ENCODE results near the gene TBRG1. TPM values are rescaled to one million over a fixed set of nuclear protein-coding genes. Genes with fewer than 3 reads are reported as not detected.

TBRG1 gene
- polyA plus RNA-seq, 2 of the 4 experiments (the other 2 are of a cell fraction): 13.6 to 29.2 TPM

GRCh38 chr11:124657904-124658303 is 35.2 kb downstream of the TBRG1 start:
- ATAC-seq: no peak
- no peak for FAIRE-seq
- Histone ChIP-seq H3K4me1 (no peaks in the 10 kb centered on the region), H3K4me3 (no peak overlapping the region), H3K9me3 (no peaks in the 10 kb centered on the region), H3K27ac (no peak overlapping the region), H3K4me2 (no peak overlapping the region)
- no peak for DNase-seq (ENCODE audit: low read depth in 1 of 2, low spot score in 1 of 2)
- TF ChIP-seq NPAS2 (CRISPR knock-in tag; IDR thresholded peaks at IDR 0.05; ENCODE audit: borderline replicate concordance) (no peak), HOXA7 (CRISPR knock-in tag; IDR thresholded peaks at IDR 0.05) (no peak), ZFP36 (IDR thresholded peaks at IDR 0.05; ENCODE audit: borderline replicate concordance, partially characterized antibody) (no peak), FOXS1 (CRISPR knock-in tag; IDR thresholded peaks at IDR 0.05) (no peak), EHMT2 (IDR thresholded peaks at IDR 0.05; ENCODE audit: low read depth) (no peak), CBX2 (IDR thresholded peaks at IDR 0.05; ENCODE audit: borderline replicate concordance, low read depth) (no peak), POLR2A (IDR thresholded peaks at IDR 0.05; ENCODE audit: low read length) (no peak), JUN (IDR thresholded peaks at IDR 0.05) (no peak), RARB (CRISPR knock-in tag; IDR thresholded peaks at IDR 0.05) (no peak), TP53 (CRISPR knock-in tag; IDR thresholded peaks at IDR 0.05) (no peak), HOXB13 (CRISPR knock-in tag; IDR thresholded peaks at IDR 0.05; ENCODE audit: low read depth) (no peak), KDM1A (IDR thresholded peaks at IDR 0.05; ENCODE audit: low read depth) (no peak)
- ChIA-PET CTCF (interaction anchor here (3.9 kb wide), 1 partner anchor 13 kb away, joined by 14 read pairs; no protein-coding TSS in a partner anchor), POLR2A (no interaction called here)
- WGBS (ENCODE audit: missing lambda C conversion rate): 88% methylated on average over 5 of the region's 5 CpGs

- DNase-seq (ENCODE audit: low read depth in 1 of 2, low spot score in 1 of 2) (no peak), ATAC-seq (no peak), FAIRE-seq (no peak)
- Histone ChIP-seq H3K4me3 (no peak overlapping the region), H3K27ac (no peak overlapping the region), H3K4me2 (no peak overlapping the region), H3K4me1 (no peaks in the 10 kb centered on the region), H3K9me3 (no peaks in the 10 kb centered on the region)
- TF ChIP-seq ESRRA (IDR thresholded peaks at IDR 0.05; ENCODE audit: borderline replicate concordance, low read length) (no peak), CBX8 (IDR thresholded peaks at IDR 0.05) (no peak), MAX (IDR thresholded peaks at IDR 0.05) (no peak), NR3C1 (IDR thresholded peaks at IDR 0.05) (no peak), HEYL (CRISPR knock-in tag; IDR thresholded peaks at IDR 0.05) (no peak), SREBF2 (IDR thresholded peaks at IDR 0.05) (no peak)
- POLR2A ChIA-PET: no interaction called here
- CTCF ChIA-PET: no interaction called here
- 74% methylated on average over 3 of the region's 3 CpGs for WGBS (ENCODE audit: missing lambda C conversion rate)
Observed at GRCh38 chr11:124658501-124658900, 35.8 kb downstream of the TBRG1 start.

- POLR2A ChIA-PET: interaction anchor here (0.6 kb wide), 1 partner anchor 16 kb away, joined by 7 read pairs; no protein-coding TSS in a partner anchor
- no peak overlapping the region for H3K4me2 ChIP-seq
- FAIRE-seq (no peak), ATAC-seq (no peak), DNase-seq (ENCODE audit: low read depth in 1 of 2, low spot score in 1 of 2) (no peak)
- H3K9me3 ChIP-seq: no peaks in the 10 kb centered on the region
- CTCF ChIA-PET: no interaction called here
- TF ChIP-seq ZSCAN20 (CRISPR knock-in tag; IDR thresholded peaks at IDR 0.05) (no peak), HOXB5 (CRISPR knock-in tag; IDR thresholded peaks at IDR 0.05) (no peak), MAZ (IDR thresholded peaks at IDR 0.05; ENCODE audit: borderline replicate concordance, low read depth, low read length) (no peak), HES2 (IDR thresholded peaks at IDR 0.05) (no peak), PHF8 (IDR thresholded peaks at IDR 0.05; ENCODE audit: borderline replicate concordance, low read depth) (no peak)
- no peaks in the 10 kb centered on the region for H3K4me1 ChIP-seq
- 76% methylated on average over 1 of the region's 1 CpG for WGBS (ENCODE audit: missing lambda C conversion rate)
- H3K27ac ChIP-seq: no peak overlapping the region
- no peak overlapping the region for H3K4me3 ChIP-seq
Observed at GRCh38 chr11:124658986-124659385, 36.3 kb downstream of the TBRG1 start.

- H3K4me1 ChIP-seq: no peaks in the 10 kb centered on the region
- no peak for ATAC-seq
- no peak overlapping the region for H3K27ac ChIP-seq
- TF ChIP-seq NFE2L2 (conservative IDR thresholded peaks at IDR 0.05; ENCODE audit: low read length): no peak
- no peak for TF ChIP-seq RARB (CRISPR knock-in tag; IDR thresholded peaks at IDR 0.05)
- TF ChIP-seq, protein P1, sequence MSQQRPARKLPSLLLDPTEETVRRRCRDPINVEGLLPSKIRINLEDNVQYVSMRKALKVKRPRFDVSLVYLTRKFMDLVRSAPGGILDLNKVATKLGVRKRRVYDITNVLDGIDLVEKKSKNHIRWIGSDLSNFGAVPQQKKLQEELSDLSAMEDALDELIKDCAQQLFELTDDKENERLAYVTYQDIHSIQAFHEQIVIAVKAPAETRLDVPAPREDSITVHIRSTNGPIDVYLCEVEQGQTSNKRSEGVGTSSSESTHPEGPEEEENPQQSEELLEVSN (IDR thresholded peaks at IDR 0.05; ENCODE audit: borderline replicate concordance, low read depth): no peak
- no peak for TF ChIP-seq KDM1A (IDR thresholded peaks at IDR 0.05; ENCODE audit: low read depth)
- TF ChIP-seq CHD4 (IDR thresholded peaks at IDR 0.05; ENCODE audit: borderline replicate concordance): no peak
- TF ChIP-seq CHD2 (IDR thresholded peaks at IDR 0.05; ENCODE audit: low read length, partially characterized antibody): no peak
- TF ChIP-seq BHLHE40 (IDR thresholded peaks at IDR 0.05; ENCODE audit: low read depth, low read length): no peak
- no peak for TF ChIP-seq CBX8 (IDR thresholded peaks at IDR 0.05)
- TF ChIP-seq RAD21 (conservative IDR thresholded peaks at IDR 0.05 in 1 of 2, IDR thresholded peaks at IDR 0.05 in 1 of 2): no peak
- TF ChIP-seq ZFP36 (IDR thresholded peaks at IDR 0.05; ENCODE audit: borderline replicate concordance, partially characterized antibody): no peak
- TF ChIP-seq RNF2 (IDR thresholded peaks at IDR 0.05; ENCODE audit: borderline replicate concordance, low read depth): no peak
- TF ChIP-seq MAX (IDR thresholded peaks at IDR 0.05): no peak
- no peak for TF ChIP-seq SREBF2 (IDR thresholded peaks at IDR 0.05)
- no peak for FAIRE-seq
- no peak overlapping the region for H3K4me2 ChIP-seq
- POLR2A ChIA-PET: no interaction called here
- no peaks in the 10 kb centered on the region for H3K9me3 ChIP-seq
- H3K4me3 ChIP-seq: no peak overlapping the region
- no peak for DNase-seq (ENCODE audit: low read depth in 1 of 2, low spot score in 1 of 2)
- CTCF ChIA-PET: interaction anchor here (1.0 to 2.9 kb wide), 4 partner anchors 102 to 430 kb away, joined by 3 to 11 read pairs (median 4); partner anchors contain the start of gene ROBO3
Observed at GRCh38 chr11:124661553-124661952, 38.9 kb downstream of the TBRG1 start.

All from A549 (cell line).